Measurements from ENCODE around the gene ATP11A. TPM values are rescaled to one million over a fixed set of nuclear protein-coding genes. Genes with fewer than 3 reads are reported as not detected.

The ATP11A gene
- total and polyA plus RNA-seq, 5 donors from 2014 or later = 3.8 to 75.7 (median 5.0) TPM

GRCh38 chr13:112907871-112908331, 218.1 kb downstream of the ATP11A start:
- no peak for DNase-seq
- Mint-ChIP-seq H3K27me3 (no peaks in the 10 kb centered on the region), H3K9me3 (peaks cover 0 to 12% (median 0%) of the 10 kb centered on the region in 7 donors), H3K4me3 (no peak overlapping the region), H3K36me3 (no peaks in the 10 kb centered on the region), H3K27ac (no peak overlapping the region), H3K4me1 (no peaks in the 10 kb centered on the region)
- no peak for ATAC-seq (ENCODE audit: low read depth in 2 of 2)
- no peak overlapping the region for H3K4me3 ChIP-seq (ENCODE audit: low read depth, low read length)
- no peak overlapping the region for H3K27ac ChIP-seq (ENCODE audit: insufficient read depth, low read length, poor library complexity, severe bottlenecking)
- H3K36me3 ChIP-seq (ENCODE audit: control insufficient read depth, insufficient read depth, low read length) = no peaks in the 10 kb centered on the region
- no peaks in the 10 kb centered on the region for H3K27me3 ChIP-seq (ENCODE audit: control insufficient read depth, insufficient read depth, low read length)
- H3K9me3 ChIP-seq (ENCODE audit: control insufficient read depth in 2 of 2, low read length in 2 of 2) = no peaks in the 10 kb centered on the region
- H3K4me1 ChIP-seq (ENCODE audit: control insufficient read depth, insufficient read depth, low read length, poor library complexity, severe bottlenecking) = no peaks in the 10 kb centered on the region

GRCh38 chr13:112908342-112908741, 218.5 kb downstream of the ATP11A start:
- Mint-ChIP-seq H3K4me1 (no peaks in the 10 kb centered on the region), H3K27ac (no peak overlapping the region), H3K4me3 (no peak overlapping the region), H3K36me3 (no peaks in the 10 kb centered on the region), H3K9me3 (peaks cover 0 to 12% (median 0%) of the 10 kb centered on the region in 7 donors), H3K27me3 (no peaks in the 10 kb centered on the region)
- Histone ChIP-seq H3K4me1 (ENCODE audit: control insufficient read depth, insufficient read depth, low read length, poor library complexity, severe bottlenecking) (no peaks in the 10 kb centered on the region), H3K27ac (ENCODE audit: insufficient read depth, low read length, poor library complexity, severe bottlenecking) (no peak overlapping the region), H3K27me3 (ENCODE audit: control insufficient read depth, insufficient read depth, low read length) (no peaks in the 10 kb centered on the region), H3K4me3 (ENCODE audit: low read depth, low read length) (no peak overlapping the region), H3K36me3 (ENCODE audit: control insufficient read depth, insufficient read depth, low read length) (no peaks in the 10 kb centered on the region), H3K9me3 (ENCODE audit: control insufficient read depth in 2 of 2, low read length in 2 of 2) (no peaks in the 10 kb centered on the region)
- DNase-seq (no peak), ATAC-seq (ENCODE audit: low read depth in 2 of 2) (no peak)

GRCh38 chr13:112910016-112910415, 220.2 kb downstream of the ATP11A start:
- H3K27me3 Mint-ChIP-seq = no peaks in the 10 kb centered on the region
- H3K9me3 ChIP-seq (ENCODE audit: control insufficient read depth in 2 of 2, low read length in 2 of 2) = no peaks in the 10 kb centered on the region
- H3K27me3 ChIP-seq (ENCODE audit: control insufficient read depth, insufficient read depth, low read length) = no peaks in the 10 kb centered on the region
- H3K4me3 Mint-ChIP-seq = no peak overlapping the region
- H3K9me3 Mint-ChIP-seq = peaks cover 0 to 10% (median 0%) of the 10 kb centered on the region in 7 donors
- no peaks in the 10 kb centered on the region for H3K4me1 Mint-ChIP-seq
- no peak overlapping the region for H3K4me3 ChIP-seq (ENCODE audit: low read depth, low read length)
- ATAC-seq (ENCODE audit: low read depth in 2 of 2) (no peak), DNase-seq (no peak)
- no peaks in the 10 kb centered on the region for H3K36me3 Mint-ChIP-seq
- H3K27ac Mint-ChIP-seq = no peak overlapping the region
- no peaks in the 10 kb centered on the region for H3K36me3 ChIP-seq (ENCODE audit: control insufficient read depth, insufficient read depth, low read length)
- no peaks in the 10 kb centered on the region for H3K4me1 ChIP-seq (ENCODE audit: control insufficient read depth, insufficient read depth, low read length, poor library complexity, severe bottlenecking)
- no peak overlapping the region for H3K27ac ChIP-seq (ENCODE audit: insufficient read depth, low read length, poor library complexity, severe bottlenecking)

- no peak for DNase-seq
- H3K27me3 Mint-ChIP-seq = no peaks in the 10 kb centered on the region
- H3K9me3 ChIP-seq (ENCODE audit: control insufficient read depth in 2 of 2, low read length in 2 of 2) = no peaks in the 10 kb centered on the region
- H3K4me1 Mint-ChIP-seq = no peaks in the 10 kb centered on the region
- no peak overlapping the region for H3K4me3 Mint-ChIP-seq
- ATAC-seq (ENCODE audit: low read depth in 2 of 2) = no peak
- peaks cover 0 to 5% (median 0%) of the 10 kb centered on the region in 7 donors for H3K9me3 Mint-ChIP-seq
- no peak overlapping the region for H3K27ac Mint-ChIP-seq
- H3K36me3 Mint-ChIP-seq = peaks cover 3% of the 10 kb centered on the region
- H3K27ac ChIP-seq (ENCODE audit: insufficient read depth, low read length, poor library complexity, severe bottlenecking) = no peak overlapping the region
- no peaks in the 10 kb centered on the region for H3K4me1 ChIP-seq (ENCODE audit: control insufficient read depth, insufficient read depth, low read length, poor library complexity, severe bottlenecking)
- no peaks in the 10 kb centered on the region for H3K27me3 ChIP-seq (ENCODE audit: control insufficient read depth, insufficient read depth, low read length)
- H3K36me3 ChIP-seq (ENCODE audit: control insufficient read depth, insufficient read depth, low read length) = no peaks in the 10 kb centered on the region
- no peak overlapping the region for H3K4me3 ChIP-seq (ENCODE audit: low read depth, low read length)
These were observed 220.9 kb downstream of the ATP11A start for GRCh38 chr13:112910616-112911280.

GRCh38 chr13:112911285-112911701, 221.5 kb downstream of the ATP11A start:
- H3K36me3 ChIP-seq (ENCODE audit: control insufficient read depth, insufficient read depth, low read length) = no peaks in the 10 kb centered on the region
- H3K27me3 Mint-ChIP-seq = no peaks in the 10 kb centered on the region
- H3K4me1 ChIP-seq (ENCODE audit: control insufficient read depth, insufficient read depth, low read length, poor library complexity, severe bottlenecking) = no peaks in the 10 kb centered on the region
- H3K9me3 Mint-ChIP-seq = peaks cover 0 to 4% (median 0%) of the 10 kb centered on the region in 7 donors
- no peaks in the 10 kb centered on the region for H3K27me3 ChIP-seq (ENCODE audit: control insufficient read depth, insufficient read depth, low read length)
- no peak for DNase-seq
- H3K4me3 ChIP-seq (ENCODE audit: low read depth, low read length) = no peak overlapping the region
- no peaks in the 10 kb centered on the region for H3K4me1 Mint-ChIP-seq
- no peaks in the 10 kb centered on the region for H3K9me3 ChIP-seq (ENCODE audit: control insufficient read depth in 2 of 2, low read length in 2 of 2)
- no peak overlapping the region for H3K27ac Mint-ChIP-seq
- peaks cover 3% of the 10 kb centered on the region for H3K36me3 Mint-ChIP-seq
- no peak for ATAC-seq (ENCODE audit: low read depth in 2 of 2)
- no peak overlapping the region for H3K27ac ChIP-seq (ENCODE audit: insufficient read depth, low read length, poor library complexity, severe bottlenecking)
- no peak overlapping the region for H3K4me3 Mint-ChIP-seq

- H3K9me3 Mint-ChIP-seq = no peaks in the 10 kb centered on the region
- no peaks in the 10 kb centered on the region for H3K4me1 Mint-ChIP-seq
- Histone ChIP-seq H3K4me3 (ENCODE audit: low read depth, low read length) (no peak overlapping the region), H3K27ac (ENCODE audit: insufficient read depth, low read length, poor library complexity, severe bottlenecking) (no peak overlapping the region), H3K27me3 (ENCODE audit: control insufficient read depth, insufficient read depth, low read length) (no peaks in the 10 kb centered on the region), H3K4me1 (ENCODE audit: control insufficient read depth, insufficient read depth, low read length, poor library complexity, severe bottlenecking) (no peaks in the 10 kb centered on the region), H3K36me3 (ENCODE audit: control insufficient read depth, insufficient read depth, low read length) (no peaks in the 10 kb centered on the region), H3K9me3 (ENCODE audit: control insufficient read depth in 2 of 2, low read length in 2 of 2) (no peaks in the 10 kb centered on the region)
- ATAC-seq (ENCODE audit: low read depth in 2 of 2) (no peak), DNase-seq (no peak)
- H3K27me3 Mint-ChIP-seq = no peaks in the 10 kb centered on the region
- H3K27ac Mint-ChIP-seq = no peak overlapping the region
- peaks cover 3% of the 10 kb centered on the region for H3K36me3 Mint-ChIP-seq
- H3K4me3 Mint-ChIP-seq = no peak overlapping the region
These were observed 222.0 kb downstream of the ATP11A start for GRCh38 chr13:112911883-112912282.

GRCh38 chr13:112912726-112913440, 223.0 kb downstream of the ATP11A start:
- no peak for ATAC-seq (ENCODE audit: low read depth in 2 of 2)

More at GRCh38 chr13:112912726-112913440, 223.0 kb downstream of the ATP11A start:
- H3K4me1 Mint-ChIP-seq = no peaks in the 10 kb centered on the region
- H3K9me3 Mint-ChIP-seq = no peaks in the 10 kb centered on the region
- H3K27ac ChIP-seq (ENCODE audit: insufficient read depth, low read length, poor library complexity, severe bottlenecking) = no peak overlapping the region
- H3K27me3 ChIP-seq (ENCODE audit: control insufficient read depth, insufficient read depth, low read length) = no peaks in the 10 kb centered on the region
- no peaks in the 10 kb centered on the region for H3K4me1 ChIP-seq (ENCODE audit: control insufficient read depth, insufficient read depth, low read length, poor library complexity, severe bottlenecking)
- no peaks in the 10 kb centered on the region for H3K9me3 ChIP-seq (ENCODE audit: control insufficient read depth in 2 of 2, low read length in 2 of 2)
- H3K4me3 ChIP-seq (ENCODE audit: low read depth, low read length) = no peak overlapping the region
- H3K36me3 Mint-ChIP-seq = peaks cover 3% of the 10 kb centered on the region
- H3K4me3 Mint-ChIP-seq = no peak overlapping the region
- H3K27me3 Mint-ChIP-seq = peaks cover 5% of the 10 kb centered on the region
- no peak overlapping the region for H3K27ac Mint-ChIP-seq
- no peak for DNase-seq
- no peaks in the 10 kb centered on the region for H3K36me3 ChIP-seq (ENCODE audit: control insufficient read depth, insufficient read depth, low read length)

All from CD4-positive, CD25-positive, alpha-beta regulatory T cell (primary cell).